Mucosa of gallbladder (tissue), 1 donor: ENCODE measurements around the gene ELOA. TPM values are rescaled to one million over a fixed set of nuclear protein-coding genes. Genes with fewer than 3 reads are reported as not detected.
A peak's percentile ranks its signal among the peaks of the same experiment; 100 is the strongest.
"Not testable (repeated sequence)": the region's sequence is repeated elsewhere in the genome, so short reads cannot be mapped to it uniquely, and the experiment has no call there.

ENCODE experiments used
- DNase-seq: peaks from one replicate; pipeline ENCODE4 v3.0.0-alpha.2; 2020; ENCODE audit warnings: low spot score
- total RNA-seq: library from RNA; stranded (reverse); gene quantifications from one replicate; pipeline ENCODE4 v1.2.1, GENCODE V29; 2021
- donor health status: DM: no; HTN: no; CAD: no.

Gene ELOA
- total RNA-seq, 1 donor from 2014 or later, result 35.0 TPM

GRCh38 chr1:23736437-23737134 is 6.7 kb upstream of the ELOA start:
- no peak for DNase-seq

- DNase-seq, result no peak
Observed at GRCh38 chr1:23741609-23742008, 1.7 kb upstream of the ELOA start.

- DNase-seq, result no peak
Observed at GRCh38 chr1:23742670-23743286, 493 bp upstream of the ELOA start.

GRCh38 chr1:23745515-23745914 is 2.2 kb downstream of the ELOA start:
- DNase-seq, result no peak

GRCh38 chr1:23748016-23748415 is 4.7 kb downstream of the ELOA start:
- no peak for DNase-seq

GRCh38 chr1:23751050-23751814 is 8.0 kb downstream of the ELOA start:
- peak; percentile 19 for DNase-seq

GRCh38 chr1:23751815-23752200 is 8.5 kb downstream of the ELOA start:
- no peak for DNase-seq

GRCh38 chr1:23752909-23753308 is 9.6 kb downstream of the ELOA start:
- DNase-seq, result no peak

DNA sequence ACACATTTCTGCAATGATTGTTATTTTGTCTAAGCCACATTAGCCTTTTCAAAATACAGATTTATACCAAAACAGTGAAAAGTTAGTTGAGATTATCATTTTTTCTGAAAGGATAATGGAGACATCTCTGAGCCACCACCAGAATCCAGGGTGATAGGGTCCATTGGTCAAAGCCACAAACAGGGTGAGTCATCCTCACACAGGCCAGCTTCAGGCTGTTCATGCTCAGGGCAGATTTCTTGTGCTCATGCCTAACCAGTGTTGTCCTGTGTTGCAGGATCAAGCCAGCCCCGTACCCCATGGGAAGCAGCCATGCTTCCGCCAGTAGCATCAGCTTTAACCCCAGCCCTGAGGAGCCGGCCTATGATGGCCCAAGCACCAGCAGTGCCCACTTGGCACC is 13.4 kb downstream of the ELOA start:
- no peak for DNase-seq

GRCh38 chr1:23757812-23758211 is 14.5 kb downstream of the ELOA start:
- DNase-seq, result no peak

- no peak for DNase-seq
Observed at GRCh38 chr1:23759277-23759676, 16.0 kb downstream of the ELOA start.

- DNase-seq, result no peak
Observed at GRCh38 chr1:23763041-23763577, 19.8 kb downstream of the ELOA start.

- no peak for DNase-seq
Observed at GRCh38 chr1:23768733-23769132, 25.5 kb downstream of the ELOA start.

GRCh38 chr1:23772049-23772853 is 29.0 kb downstream of the ELOA start:
- peak; percentile 88 for DNase-seq

DNA sequence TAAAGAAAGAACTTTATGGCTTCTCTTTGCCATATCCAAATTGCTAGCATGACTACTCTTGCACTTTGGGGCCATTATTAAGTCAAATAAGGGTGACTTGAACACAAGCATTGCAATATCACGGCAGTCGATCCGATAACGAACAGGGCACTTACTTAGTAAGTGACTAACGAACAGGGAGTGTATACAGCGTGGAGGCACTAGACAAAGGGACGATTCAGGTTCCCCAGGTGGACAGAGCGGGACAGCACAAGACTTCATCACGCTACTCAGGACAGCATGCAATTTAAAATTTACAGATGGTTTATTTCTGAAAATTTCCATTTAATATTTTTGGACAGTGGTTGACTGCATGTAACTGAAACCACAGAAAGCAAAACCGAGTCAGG is 29.6 kb downstream of the ELOA start:
- DNase-seq, result no peak

DNA sequence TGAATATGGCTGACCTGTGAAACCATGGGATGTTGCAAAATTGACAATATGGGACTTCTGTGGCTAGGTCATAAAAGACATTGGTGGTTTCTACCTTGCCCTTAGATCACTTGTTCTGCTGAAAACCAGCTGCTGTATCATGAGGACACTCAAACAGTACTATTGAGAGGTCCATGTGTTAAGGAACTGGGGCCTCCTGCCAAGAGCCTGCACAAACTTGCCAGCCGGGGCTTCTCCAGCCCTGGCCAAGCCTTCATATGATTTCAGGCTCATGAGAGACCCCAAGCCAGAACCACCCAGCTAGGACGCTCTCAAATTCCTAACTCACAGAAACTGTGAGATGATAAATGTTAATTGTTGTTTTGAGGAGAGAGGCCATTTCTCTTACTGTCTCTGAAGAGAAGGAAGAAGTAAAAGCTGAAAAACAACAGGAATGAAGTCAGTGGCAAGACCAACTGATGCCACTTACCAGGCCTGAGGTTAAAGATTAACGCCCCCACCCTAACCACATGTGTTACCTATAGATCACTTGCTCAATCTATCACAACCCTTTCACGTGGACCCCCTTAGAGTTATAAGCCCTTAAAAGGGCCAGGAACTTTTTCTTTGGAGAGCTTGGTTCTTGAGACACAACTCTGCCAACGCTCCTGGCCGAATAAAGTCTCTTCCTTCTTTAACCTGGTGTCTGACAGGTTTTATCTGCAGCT is 31.1 kb downstream of the ELOA start:
- DNase-seq, result no peak

DNA sequence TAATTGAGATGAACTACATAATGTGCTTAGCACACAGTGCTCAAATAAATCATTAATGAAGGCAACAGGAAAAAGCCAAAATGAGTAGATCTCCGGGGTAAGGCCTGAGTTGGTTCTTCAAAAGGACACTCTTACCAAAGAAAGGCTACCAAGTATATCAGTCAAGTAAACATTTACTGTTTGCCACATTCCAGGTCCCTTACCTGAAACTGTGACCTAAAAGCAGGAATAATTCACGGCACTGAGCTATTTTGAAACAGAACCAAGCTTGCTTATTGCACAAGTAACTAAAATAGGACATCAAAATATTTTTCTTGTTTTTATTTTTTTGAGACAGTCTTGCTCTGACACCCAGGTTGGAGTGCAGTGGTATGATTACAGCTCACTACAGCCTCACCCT is 32.9 kb downstream of the ELOA start:
- no peak for DNase-seq

DNA sequence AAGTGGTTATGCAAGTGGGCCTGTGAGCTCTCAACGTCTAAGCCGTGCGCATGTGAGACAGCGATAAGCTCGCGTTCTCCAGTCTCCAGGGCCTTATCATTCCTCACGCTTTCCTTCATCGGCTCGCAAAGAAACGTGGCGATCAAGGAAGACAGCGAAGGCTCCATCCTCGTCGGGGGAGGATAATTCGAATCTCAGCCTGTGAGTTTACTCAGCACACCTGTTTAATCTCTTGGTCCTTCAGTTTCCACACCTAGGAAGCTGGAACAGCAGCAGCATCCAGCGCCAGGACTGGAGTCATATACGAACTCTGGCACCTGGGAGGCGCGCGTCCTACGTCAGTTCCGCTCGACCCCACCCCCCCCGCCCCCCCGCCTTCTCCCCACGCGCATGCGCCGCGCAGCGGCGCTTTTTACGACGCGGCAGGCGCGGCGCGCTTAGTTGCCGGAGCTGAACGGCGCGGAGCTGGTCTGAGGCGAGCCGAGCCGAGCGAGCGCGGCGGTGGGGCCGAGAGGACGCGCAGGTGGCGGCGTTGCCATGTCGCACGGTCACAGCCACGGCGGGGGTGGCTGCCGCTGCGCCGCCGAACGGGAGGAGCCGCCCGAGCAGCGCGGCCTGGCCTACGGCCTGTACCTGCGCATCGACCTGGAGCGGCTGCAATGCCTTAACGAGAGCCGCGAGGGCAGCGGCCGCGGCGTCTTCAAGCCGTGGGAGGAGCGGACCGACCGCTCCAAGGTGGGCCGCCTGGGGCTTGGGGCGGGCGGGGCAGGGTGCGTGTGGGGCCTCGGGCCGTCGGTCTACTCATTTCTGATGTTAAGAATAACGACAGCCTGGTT is 34.9 kb downstream of the ELOA start, which contains the start of gene PITHD1:
TSS of gene PITHD1 (plus strand) at position 440 of the 836 bp plus-strand sequence. CDS start at position 538, 98 bp downstream.
- peak; percentile 74 for DNase-seq

DNA sequence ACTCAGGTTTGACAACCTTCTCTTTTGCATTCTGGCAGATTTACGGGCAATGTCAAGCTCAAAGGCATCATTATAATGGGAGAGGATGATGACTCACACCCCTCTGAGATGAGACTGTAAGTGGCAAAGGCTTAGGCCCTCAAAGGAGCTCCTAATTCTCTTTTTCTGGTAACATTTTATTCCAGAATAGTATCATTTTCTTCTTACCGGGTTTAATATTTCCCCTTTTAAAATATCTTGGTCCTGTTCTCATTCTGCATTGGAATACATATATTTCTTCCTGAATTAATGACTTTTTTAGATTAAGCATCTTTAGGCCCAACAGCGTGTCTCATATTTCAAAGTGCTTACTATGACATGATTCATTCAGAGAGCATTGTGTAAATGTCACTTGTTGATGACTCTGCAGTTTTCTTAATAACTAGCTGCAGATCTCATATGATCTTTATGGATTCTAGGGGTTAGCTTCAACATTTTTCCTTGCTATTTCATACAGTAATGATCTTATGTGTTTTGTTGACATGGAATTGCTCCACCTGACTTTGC is 36.6 kb downstream of the ELOA start:
- DNase-seq, result no peak

GRCh38 chr1:23783141-23783540 is 39.9 kb downstream of the ELOA start:
- not testable (repeated sequence) for DNase-seq
